AG04449 (cell line): Measurements from ENCODE around the gene DIP2C.

Experiments used
- CTCF ChIA-PET: fragments of 350-600 bp; formaldehyde crosslinking; extraction: SDS; loops from one replicate; lab custom pipeline; 2021; ENCODE audit warnings: antibody characterized with exemption; lab: Yijun Ruan, JAX
- POLR2A ChIA-PET: fragments of 400-600, 350-600 bp; formaldehyde crosslinking; extraction: SDS; loops from one replicate; lab custom pipeline; 2020; ENCODE audit warnings: antibody characterized with exemption, inconsistent platforms; lab: Yijun Ruan, JAX
- DNase-seq: peaks from one replicate; pipeline ENCODE4 v3.0.0-alpha.2; 2010; ENCODE audit warnings: low read depth, low spot score
- H3K4me3 ChIP-seq: 2 replicates; pipeline ENCODE4 v1.5.1; 2011; ENCODE audit warnings: low read depth, mild to moderate bottlenecking, control low read depth, low read length
- TF ChIP-seq, protein P1 (sequence below): IDR thresholded peaks from one replicate; pipeline ENCODE4 v1.5.1; 2011; ENCODE audit warnings: mild to moderate bottlenecking, moderate library complexity, low read length, control low read depth, inconsistent platforms; ENCODE audit not compliant: insufficient read depth; ENCODE audit errors: missing control alignments

DIP2C gene

DNA sequence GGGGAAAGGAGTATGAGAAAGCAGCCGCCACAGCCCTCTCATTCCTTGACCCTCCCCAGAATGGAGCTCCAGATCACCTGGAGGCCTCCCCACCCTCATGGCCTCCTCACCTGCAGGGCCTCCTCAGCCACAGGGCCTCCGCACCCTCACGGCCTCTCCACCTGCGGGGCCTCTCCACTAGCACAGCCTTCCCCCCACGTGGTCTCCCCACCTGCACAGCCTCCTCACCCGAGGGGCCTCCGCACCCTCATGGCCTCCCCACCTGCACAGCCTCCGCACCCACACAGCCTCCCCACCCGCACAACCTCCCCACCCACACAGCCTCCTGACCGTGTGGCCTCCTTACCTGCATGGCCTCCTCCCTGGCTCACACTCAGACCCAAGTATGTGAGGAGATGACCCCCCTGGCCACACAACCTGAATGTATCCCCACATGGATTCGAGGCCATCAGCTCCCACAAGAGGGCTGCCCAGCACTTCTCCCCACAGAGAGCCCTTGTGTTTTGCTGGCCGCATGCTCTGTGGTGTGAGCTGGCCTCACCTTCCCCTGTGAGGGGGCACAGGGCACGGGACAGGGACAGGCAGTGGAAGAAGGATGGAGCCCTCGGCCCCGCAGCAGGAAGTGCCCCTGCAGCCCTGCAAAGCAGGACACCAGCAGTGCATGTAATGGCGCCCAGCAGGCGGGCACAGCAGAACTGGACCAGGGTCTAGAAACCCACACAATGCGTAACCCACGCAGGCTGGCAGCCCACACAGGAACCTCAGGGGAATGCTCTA, 3.1 kb downstream of the DIP2C start:
- DNase-seq, result no peak
- ChIA-PET CTCF (no interaction called here), POLR2A (no interaction called here)
- TF ChIP-seq, protein P1, sequence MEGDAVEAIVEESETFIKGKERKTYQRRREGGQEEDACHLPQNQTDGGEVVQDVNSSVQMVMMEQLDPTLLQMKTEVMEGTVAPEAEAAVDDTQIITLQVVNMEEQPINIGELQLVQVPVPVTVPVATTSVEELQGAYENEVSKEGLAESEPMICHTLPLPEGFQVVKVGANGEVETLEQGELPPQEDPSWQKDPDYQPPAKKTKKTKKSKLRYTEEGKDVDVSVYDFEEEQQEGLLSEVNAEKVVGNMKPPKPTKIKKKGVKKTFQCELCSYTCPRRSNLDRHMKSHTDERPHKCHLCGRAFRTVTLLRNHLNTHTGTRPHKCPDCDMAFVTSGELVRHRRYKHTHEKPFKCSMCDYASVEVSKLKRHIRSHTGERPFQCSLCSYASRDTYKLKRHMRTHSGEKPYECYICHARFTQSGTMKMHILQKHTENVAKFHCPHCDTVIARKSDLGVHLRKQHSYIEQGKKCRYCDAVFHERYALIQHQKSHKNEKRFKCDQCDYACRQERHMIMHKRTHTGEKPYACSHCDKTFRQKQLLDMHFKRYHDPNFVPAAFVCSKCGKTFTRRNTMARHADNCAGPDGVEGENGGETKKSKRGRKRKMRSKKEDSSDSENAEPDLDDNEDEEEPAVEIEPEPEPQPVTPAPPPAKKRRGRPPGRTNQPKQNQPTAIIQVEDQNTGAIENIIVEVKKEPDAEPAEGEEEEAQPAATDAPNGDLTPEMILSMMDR, result no peak
- 0 out of 2 replicates have a peak overlapping the region, but pooled peaks have one; percentile 6 for H3K4me3 ChIP-seq

DNA sequence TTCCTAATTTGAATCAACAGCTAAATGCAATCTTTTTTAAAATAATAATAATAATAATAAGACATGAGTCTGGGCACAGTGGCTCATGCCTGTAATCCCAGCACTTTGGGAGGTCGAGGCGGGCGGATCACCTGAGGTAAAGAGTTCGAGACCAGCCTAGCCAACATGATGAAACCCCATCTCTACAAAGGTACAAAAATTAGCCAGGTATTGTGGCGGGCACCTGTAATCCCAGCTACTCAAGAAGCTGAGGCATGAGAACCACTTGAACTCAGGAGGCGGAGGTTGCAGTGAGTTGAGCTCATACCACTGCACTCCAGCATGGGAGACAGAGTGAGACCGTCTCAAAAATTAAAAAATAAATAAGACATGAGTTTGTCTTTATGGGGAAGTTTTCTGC, 3.9 kb downstream of the DIP2C start:
- CTCF ChIA-PET, result no interaction called here
- TF ChIP-seq, protein P1, result no peak
- H3K4me3 ChIP-seq, result no peak overlapping the region
- POLR2A ChIA-PET, result no interaction called here
- DNase-seq, result no peak

DNA sequence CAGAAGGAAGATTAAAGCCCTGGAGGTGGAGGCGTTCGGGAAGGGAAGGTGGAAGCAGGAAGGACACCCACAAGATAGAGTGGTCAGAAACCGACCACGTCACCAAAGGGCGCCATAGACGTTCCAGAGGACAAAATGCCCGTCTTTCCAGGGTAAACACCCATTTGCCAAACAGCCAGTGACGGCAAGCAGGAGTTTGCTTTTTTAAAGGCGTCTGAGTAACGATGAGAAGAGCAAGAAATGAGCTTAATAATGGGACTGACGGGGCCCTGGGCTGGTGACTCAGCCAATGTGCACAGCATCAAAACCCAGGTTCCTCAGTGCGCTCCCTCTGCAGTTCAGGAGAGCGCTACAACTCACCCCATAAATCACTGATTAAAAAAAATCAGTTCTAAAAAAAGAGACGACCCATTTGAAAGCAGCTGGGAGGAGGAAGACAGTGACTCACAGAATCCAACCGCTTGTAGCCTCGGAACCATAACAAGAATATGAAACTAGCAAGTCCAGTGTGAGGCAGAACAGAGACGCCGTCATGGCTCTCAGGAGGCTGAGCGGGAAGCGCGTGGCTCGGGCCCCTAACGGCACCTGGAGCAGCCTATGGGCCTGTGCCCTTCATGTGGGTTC, 5.9 kb downstream of the DIP2C start:
- H3K4me3 ChIP-seq, result peak overlapping the region; percentile 63
- POLR2A ChIA-PET, result no interaction called here
- CTCF ChIA-PET, result interaction anchor here (1.2 kb wide), 3 partner anchors 117 to 196 kb away, joined by 3 to 6 read pairs (median 4); no protein-coding TSS in a partner anchor
- TF ChIP-seq, protein P1, result no peak
- DNase-seq, result peak; percentile 74

DNA sequence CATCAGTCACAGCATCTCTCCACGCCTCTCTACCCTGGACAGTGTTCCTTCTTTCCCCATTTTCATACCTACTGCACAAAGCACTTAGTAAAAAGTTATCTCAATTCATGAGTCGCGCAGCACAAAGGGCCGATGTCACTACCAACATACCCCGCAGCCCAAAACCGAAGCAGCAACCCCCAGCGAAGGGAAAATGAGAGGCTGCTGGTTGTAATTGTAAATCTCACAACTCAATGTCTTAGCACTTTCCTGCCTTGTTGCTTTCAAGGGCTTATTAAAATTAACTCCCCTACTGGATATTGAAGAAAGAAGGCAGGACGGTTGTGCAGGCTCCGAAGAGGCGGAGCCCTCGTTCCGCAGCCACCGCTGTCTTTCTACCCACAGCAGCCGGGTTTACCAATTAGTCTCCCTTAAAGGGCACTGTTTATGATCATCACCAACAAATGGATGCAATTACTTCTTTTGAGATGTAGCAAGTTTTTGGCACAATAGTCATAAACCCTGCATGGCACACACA, 6.5 kb downstream of the DIP2C start:
- DNase-seq, result no peak
- peak overlapping the region; percentile 63 for H3K4me3 ChIP-seq
- TF ChIP-seq, protein P1, result no peak
- ChIA-PET CTCF (interaction anchor here (1.2 kb wide), 3 partner anchors 116 to 196 kb away, joined by 3 to 6 read pairs (median 4); no protein-coding TSS in a partner anchor), POLR2A (no interaction called here)

DNA sequence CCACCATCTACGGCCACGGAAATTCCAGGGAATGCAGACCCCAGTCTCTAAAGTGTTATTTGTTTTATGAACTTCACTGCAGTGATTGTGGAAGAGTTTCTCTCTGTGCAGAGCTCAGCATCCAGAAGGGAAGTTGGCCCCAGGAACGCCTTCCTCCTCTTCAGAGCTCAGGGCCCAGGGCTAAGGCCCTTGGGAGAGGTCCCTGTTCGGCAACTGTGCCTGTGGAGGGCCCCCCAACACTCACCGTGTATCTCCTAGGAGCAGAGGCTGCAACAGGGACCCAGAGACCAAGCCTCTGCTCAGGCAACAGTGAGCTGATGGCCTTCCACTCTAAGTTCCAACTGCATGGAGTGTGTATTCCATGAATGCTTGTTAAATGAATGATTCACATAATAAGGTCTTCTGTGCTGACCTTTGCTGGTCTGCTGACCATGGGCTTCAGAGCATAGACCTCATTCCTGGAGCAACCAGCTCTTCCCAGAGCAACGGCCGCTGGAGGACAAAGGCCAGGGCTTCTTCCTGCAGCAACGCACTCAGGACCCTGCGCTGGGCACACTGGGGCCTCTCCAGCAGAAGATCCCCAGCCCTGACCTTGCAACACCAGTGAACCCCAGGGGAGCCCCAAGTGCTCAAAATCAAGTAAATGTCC, 7.7 kb downstream of the DIP2C start:
- ChIA-PET CTCF (no interaction called here), POLR2A (no interaction called here)
- TF ChIP-seq, protein P1, result no peak
- no peak overlapping the region for H3K4me3 ChIP-seq
- no peak for DNase-seq

DNA sequence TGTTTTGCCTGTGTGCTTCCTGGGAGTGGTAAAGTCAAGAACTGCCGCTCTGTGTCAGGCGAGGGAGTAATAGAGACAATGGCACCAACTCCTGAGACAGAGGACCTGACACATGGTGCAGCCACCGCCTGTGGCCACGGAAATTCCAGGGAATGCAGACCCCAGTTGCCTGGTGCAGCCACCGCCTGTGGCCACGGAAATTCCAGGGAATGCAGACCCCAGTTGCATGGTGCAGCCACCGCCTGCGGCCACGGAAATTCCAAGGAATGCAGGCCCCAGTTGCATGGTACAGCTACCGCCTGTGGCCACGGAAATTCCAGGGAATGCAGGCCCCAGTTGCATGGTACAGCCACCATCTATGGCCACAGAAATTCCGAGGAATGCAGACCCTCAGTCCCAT, 8.7 kb downstream of the DIP2C start:
- no peak for DNase-seq
- ChIA-PET POLR2A (no interaction called here), CTCF (no interaction called here)

More for the DNA sequence above, 8.7 kb downstream of the DIP2C start:
- TF ChIP-seq, protein P1, result no peak
- H3K4me3 ChIP-seq, result no peak overlapping the region
